ENCODE data around the gene DDIT3. TPM values are rescaled to one million over a fixed set of nuclear protein-coding genes. Genes with fewer than 3 reads are reported as not detected.

DDIT3 gene
- total and polyA plus RNA-seq, 2 experiments from 2014 or later, result 14.7 to 36.6 TPM

GRCh38 chr12:57541001-57541400, 20.7 kb upstream of the DDIT3 start:
- peaks cover 83% of the 10 kb centered on the region for H3K79me2 ChIP-seq (ENCODE audit: insufficient read depth)
- no peak for DNase-seq
- H3K4me3 ChIP-seq, result no peak overlapping the region
- no peak overlapping the region for H3K4me2 ChIP-seq (ENCODE audit: unreplicated experiment)
- H2AFZ ChIP-seq, result no peak overlapping the region
- H3K9me2 ChIP-seq (ENCODE audit: insufficient read depth), result no peaks in the 10 kb centered on the region
- no peaks in the 10 kb centered on the region for H4K20me1 ChIP-seq (ENCODE audit: insufficient read depth)
- no peaks in the 10 kb centered on the region for H3K9me3 ChIP-seq (ENCODE audit: low read depth)
- no peaks in the 10 kb centered on the region; the same call in 1 of the 2 replicates for H3F3A ChIP-seq (ENCODE audit: insufficient read depth)
- H3K4me1 ChIP-seq (ENCODE audit: insufficient read depth), result peaks cover 19% of the 10 kb centered on the region
- in situ Hi-C loops (cut with MboI), result no loop called here
- H3K9ac ChIP-seq, result no peak overlapping the region
- H3K27ac ChIP-seq, result no peak overlapping the region
- TF ChIP-seq EZH2phosphoT487 (IDR thresholded peaks at IDR 0.05; ENCODE audit: insufficient read depth, low read depth) (no peak), EZH2 (IDR thresholded peaks at IDR 0.05; ENCODE audit: insufficient read depth, poor library complexity, severe bottlenecking) (no peak)
- WGBS, 2 experiments (ENCODE audit: low coverage in 1 of 2, low lambda C conversion rate in 2 of 2, missing lambda C conversion rate in 2 of 2), result 46 to 56% methylated on average over 2 of the region's 2 CpGs
- H3K27me3 ChIP-seq (replicated peaks; ENCODE audit: insufficient read depth), result no peaks in the 10 kb centered on the region
- H3K36me3 ChIP-seq (ENCODE audit: low read depth), result peaks cover 32% of the 10 kb centered on the region

GRCh38 chr12:57539134-57539768, 18.9 kb upstream of the DDIT3 start:
- Histone ChIP-seq H3K9me3 (ENCODE audit: low read depth) (no peaks in the 10 kb centered on the region), H3K4me2 (ENCODE audit: unreplicated experiment) (no peak overlapping the region), H3F3A (ENCODE audit: insufficient read depth) (no peaks in the 10 kb centered on the region; the same call in 1 of the 2 replicates), H3K4me3 (no peak overlapping the region), H3K9ac (no peak overlapping the region), H3K4me1 (ENCODE audit: insufficient read depth) (peaks cover 8% of the 10 kb centered on the region; the same call in 1 of the 2 replicates), H3K27me3 (replicated peaks; ENCODE audit: insufficient read depth) (no peaks in the 10 kb centered on the region), H3K79me2 (ENCODE audit: insufficient read depth) (peaks cover 66% of the 10 kb centered on the region), H4K20me1 (ENCODE audit: insufficient read depth) (no peaks in the 10 kb centered on the region), H2AFZ (no peak overlapping the region), H3K36me3 (ENCODE audit: low read depth) (peaks cover 38% of the 10 kb centered on the region), H3K9me2 (ENCODE audit: insufficient read depth) (no peaks in the 10 kb centered on the region), H3K27ac (no peak overlapping the region)
- WGBS, 2 experiments (ENCODE audit: low coverage in 1 of 2, low lambda C conversion rate in 2 of 2, missing lambda C conversion rate in 2 of 2), result 75 to 79% methylated on average over 5 of the region's 5 CpGs
- in situ Hi-C loops (cut with MboI), result no loop called here
- TF ChIP-seq EZH2 (IDR thresholded peaks at IDR 0.05; ENCODE audit: insufficient read depth, poor library complexity, severe bottlenecking), result no peak
- TF ChIP-seq EZH2phosphoT487 (IDR thresholded peaks at IDR 0.05; ENCODE audit: insufficient read depth, low read depth), result no peak
- DNase-seq, result no peak

- H2AFZ ChIP-seq, result no peak overlapping the region
- in situ Hi-C loops (cut with MboI), result no loop called here
- WGBS, 2 experiments (ENCODE audit: low coverage in 1 of 2, low lambda C conversion rate in 2 of 2, missing lambda C conversion rate in 2 of 2), result 89 to 100% methylated on average over 1 of the region's 1 CpG
- H3F3A ChIP-seq (ENCODE audit: insufficient read depth), result peaks cover 9% of the 10 kb centered on the region
- H3K9me3 ChIP-seq (ENCODE audit: low read depth), result no peaks in the 10 kb centered on the region
- TF ChIP-seq EZH2 (IDR thresholded peaks at IDR 0.05; ENCODE audit: insufficient read depth, poor library complexity, severe bottlenecking), result no peak
- TF ChIP-seq EZH2phosphoT487 (IDR thresholded peaks at IDR 0.05; ENCODE audit: insufficient read depth, low read depth), result no peak
- no peak overlapping the region for H3K4me3 ChIP-seq
- no peaks in the 10 kb centered on the region for H3K27me3 ChIP-seq (replicated peaks; ENCODE audit: insufficient read depth)
- no peaks in the 10 kb centered on the region for H4K20me1 ChIP-seq (ENCODE audit: insufficient read depth)
- H3K4me2 ChIP-seq (ENCODE audit: unreplicated experiment), result no peak overlapping the region
- DNase-seq, result no peak
- peaks cover 40% of the 10 kb centered on the region for H3K79me2 ChIP-seq (ENCODE audit: insufficient read depth)
- no peak overlapping the region for H3K9ac ChIP-seq
- no peak overlapping the region for H3K27ac ChIP-seq
- H3K9me2 ChIP-seq (ENCODE audit: insufficient read depth), result no peaks in the 10 kb centered on the region
- peaks cover 55% of the 10 kb centered on the region for H3K36me3 ChIP-seq (ENCODE audit: low read depth)
- no peaks in the 10 kb centered on the region for H3K4me1 ChIP-seq (ENCODE audit: insufficient read depth)
Measured at GRCh38 chr12:57536597-57536942, 16.3 kb upstream of the DDIT3 start.

- Histone ChIP-seq H3K9me2 (ENCODE audit: insufficient read depth) (no peaks in the 10 kb centered on the region), H3K27ac (no peak overlapping the region), H3K9me3 (ENCODE audit: low read depth) (no peaks in the 10 kb centered on the region), H3F3A (ENCODE audit: insufficient read depth) (peaks cover 15% of the 10 kb centered on the region), H3K79me2 (ENCODE audit: insufficient read depth) (peaks cover 36% of the 10 kb centered on the region), H3K4me1 (ENCODE audit: insufficient read depth) (no peaks in the 10 kb centered on the region), H3K4me2 (ENCODE audit: unreplicated experiment) (no peak overlapping the region), H3K27me3 (replicated peaks; ENCODE audit: insufficient read depth) (no peaks in the 10 kb centered on the region), H4K20me1 (ENCODE audit: insufficient read depth) (no peaks in the 10 kb centered on the region), H3K9ac (no peak overlapping the region), H3K36me3 (ENCODE audit: low read depth) (peaks cover 56% of the 10 kb centered on the region), H2AFZ (no peak overlapping the region), H3K4me3 (no peak overlapping the region)
- no peak for TF ChIP-seq EZH2phosphoT487 (IDR thresholded peaks at IDR 0.05; ENCODE audit: insufficient read depth, low read depth)
- TF ChIP-seq EZH2 (IDR thresholded peaks at IDR 0.05; ENCODE audit: insufficient read depth, poor library complexity, severe bottlenecking), result no peak
- DNase-seq, result no peak
- in situ Hi-C loops (cut with MboI), result no loop called here
- WGBS, 2 experiments (ENCODE audit: low coverage in 1 of 2, low lambda C conversion rate in 2 of 2, missing lambda C conversion rate in 2 of 2), result 79 to 82% methylated on average over 6 of the region's 6 CpGs
Measured at GRCh38 chr12:57535764-57536596, 15.7 kb upstream of the DDIT3 start.

Measured in GM23248 (cell line).